GM12865 (cell line): Measurements from ENCODE around the gene OXLD1.
A peak's percentile ranks its signal among the peaks of the same experiment; 100 is the strongest.

Experiments used
- DNase-seq: peaks from one replicate; pipeline ENCODE4 v3.0.0; 2010; ENCODE audit warnings: low read depth
- H3K4me3 ChIP-seq: 2 replicates; pipeline ENCODE4 v1.5.1; 2011; ENCODE audit warnings: mild to moderate bottlenecking, low read depth, low read length, control low read depth
- CTCF ChIP-seq: IDR thresholded peaks from 2 replicates; pipeline ENCODE4 v1.5.1; 2011; ENCODE audit warnings: low read length, control low read depth, low read depth, inconsistent platforms; ENCODE audit not compliant: insufficient read depth; ENCODE audit errors: missing control alignments

The OXLD1 gene

GRCh38 chr17:81705518-81706231 is 39.3 kb upstream of the OXLD1 start:
- no peak overlapping the region for H3K4me3 ChIP-seq
- no peak for DNase-seq
- TF ChIP-seq CTCF: no peak

GRCh38 chr17:81703747-81704654 is 37.6 kb upstream of the OXLD1 start:
- TF ChIP-seq CTCF: no peak
- peak overlapping the region; percentile 93 for H3K4me3 ChIP-seq
- DNase-seq: no peak

- peak within 1 kb of the TSS; percentile 93 for H3K4me3 ChIP-seq
- TF ChIP-seq CTCF: no peak
- DNase-seq: peak; percentile 96
Observed at GRCh38 chr17:81702934-81703746, 36.7 kb upstream of the OXLD1 start, which contains the start of gene MRPL12. TSS of gene MRPL12 (plus strand) at chr17:81703367. CDS start at chr17:81703502, 135 bp downstream.

GRCh38 chr17:81701288-81702071 is 35.1 kb upstream of the OXLD1 start:
- no peak for DNase-seq
- TF ChIP-seq CTCF: peak; percentile 9
- peak overlapping the region; percentile 93 for H3K4me3 ChIP-seq

- TF ChIP-seq CTCF: no peak
- H3K4me3 ChIP-seq: no peak overlapping the region
- DNase-seq: no peak
Observed at GRCh38 chr17:81700353-81701287, 34.2 kb upstream of the OXLD1 start.
